GM19023 (cell line): ENCODE measurements around the gene MPST.

Source experiments
- ATAC-seq: cut with Tn5 transposase; IDR thresholded peaks from one replicate; pipeline ENCODE4 v1.9.1; 2021; ENCODE audit warnings: mild to moderate bottlenecking, moderate library complexity; ENCODE audit not compliant: unreplicated experiment

Gene MPST

DNA sequence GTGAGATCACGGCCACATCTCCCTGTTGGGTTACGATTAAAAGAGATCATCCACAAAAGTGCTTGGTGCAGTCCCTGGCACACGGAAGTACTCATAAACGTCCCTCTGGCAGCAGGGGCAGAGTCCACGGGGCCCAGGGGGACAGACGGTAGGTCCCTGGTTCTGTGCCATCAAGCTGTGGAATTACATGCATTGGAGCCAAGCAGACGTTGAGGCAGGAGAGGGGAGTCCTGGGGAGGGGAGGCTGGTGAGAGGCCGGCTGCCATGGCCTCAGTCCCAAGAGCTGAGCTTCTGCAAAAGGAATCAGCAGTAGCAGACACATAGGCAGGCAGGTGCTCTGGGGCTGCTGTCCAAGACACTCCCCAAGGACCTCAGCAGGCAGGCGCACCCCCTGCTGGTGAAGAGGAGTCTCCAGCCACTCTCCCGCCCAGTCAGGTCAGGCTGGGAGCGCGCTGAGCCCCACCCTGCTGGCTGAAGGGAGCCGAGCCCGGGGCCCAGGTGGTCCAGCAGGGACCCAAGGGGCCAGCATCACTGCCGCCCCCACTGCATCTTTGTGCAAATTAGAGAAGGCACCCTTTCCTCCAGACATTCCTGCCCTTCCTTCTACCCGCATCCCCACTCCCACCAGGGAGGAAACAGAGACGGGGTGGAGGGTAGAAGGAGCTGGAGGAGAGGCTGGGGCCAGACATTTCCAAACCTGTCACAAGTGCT lies 24.4 kb downstream of the MPST start:
- ATAC-seq = no peak

DNA sequence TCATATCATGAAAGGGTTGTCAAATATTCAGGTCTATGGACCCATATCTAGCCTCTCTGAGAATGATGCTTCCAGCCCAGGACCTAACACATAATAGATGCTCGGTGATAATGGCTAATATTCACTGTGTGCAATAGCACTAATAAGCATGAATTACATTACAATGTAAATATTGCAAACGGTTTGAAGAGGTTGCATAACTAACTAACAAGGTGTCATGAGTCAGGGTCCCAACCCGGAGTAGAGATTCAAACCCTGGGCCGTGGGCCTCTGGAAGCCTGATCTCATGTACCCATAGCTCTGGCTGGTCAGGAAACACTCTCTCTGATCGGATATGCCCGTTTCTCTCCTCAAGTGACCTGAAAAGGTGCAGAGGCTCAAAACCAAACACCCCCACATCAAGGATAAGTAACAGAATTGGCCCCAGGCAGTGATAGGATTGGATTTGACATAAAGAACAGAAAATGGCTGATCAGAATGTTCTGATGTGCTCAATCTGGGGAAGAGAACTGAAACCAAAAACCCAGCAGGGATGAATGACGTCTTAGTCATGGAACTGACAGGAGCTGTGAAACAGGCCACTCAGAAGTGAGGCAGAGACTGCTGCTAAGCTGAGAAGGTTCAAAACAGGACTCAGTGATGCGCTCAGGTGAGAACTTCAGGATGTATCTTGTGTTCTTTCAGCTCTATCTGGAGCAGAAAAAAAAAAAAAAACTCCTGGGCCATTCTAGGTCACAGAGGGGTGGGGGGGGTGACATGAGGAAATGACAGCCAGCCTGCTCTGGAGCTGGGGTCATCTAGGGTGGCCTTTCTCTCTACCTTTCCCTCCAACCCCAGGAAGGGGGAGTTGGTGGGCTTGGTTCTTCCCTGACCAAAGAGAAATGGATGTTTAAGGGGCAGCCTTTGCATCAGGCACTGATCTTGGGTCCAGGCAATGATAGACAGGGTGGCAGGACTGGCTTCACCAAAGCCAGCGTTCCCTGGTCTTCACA lies 25.4 kb downstream of the MPST start:
- ATAC-seq = no peak

DNA sequence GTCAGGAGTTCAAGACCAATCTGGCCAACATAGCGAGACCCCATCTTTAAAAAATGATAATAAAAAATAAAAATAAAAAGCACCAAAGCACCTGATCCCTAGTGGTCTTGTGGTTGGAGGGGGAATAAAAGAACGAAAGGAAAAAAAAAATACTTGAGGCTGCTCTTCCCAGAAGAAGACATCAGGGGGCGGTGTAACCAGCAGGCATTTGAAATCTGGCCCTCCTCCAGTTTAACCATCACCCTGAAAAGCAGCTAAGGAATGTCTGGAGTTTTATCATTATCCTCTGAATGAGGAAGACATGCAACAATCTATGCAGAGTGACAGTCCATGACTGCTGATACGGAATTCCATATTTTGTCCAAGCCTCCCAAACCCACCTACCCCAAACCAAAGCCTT lies 26.4 kb downstream of the MPST start:
- no peak for ATAC-seq

DNA sequence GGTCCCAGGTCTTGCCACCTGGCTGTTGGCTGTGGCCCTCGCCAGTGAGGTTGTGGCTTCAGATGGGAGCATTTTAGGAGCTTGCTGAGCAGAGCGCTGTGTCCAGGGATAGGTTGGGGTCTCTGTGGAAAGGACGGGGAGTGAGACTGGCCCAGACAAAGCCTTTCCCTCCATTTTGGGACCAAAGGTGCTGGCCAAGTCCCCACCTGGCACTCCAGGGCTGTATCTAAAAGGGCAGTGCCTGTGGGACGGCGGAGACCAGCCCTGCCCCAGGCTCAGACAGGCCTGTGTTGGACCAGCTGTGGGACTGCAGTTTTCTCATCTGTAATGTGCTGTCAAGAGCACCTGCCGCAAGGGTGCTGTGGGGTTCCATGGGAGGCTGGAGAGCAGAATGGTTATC lies 27.0 kb downstream of the MPST start:
- no peak for ATAC-seq

DNA sequence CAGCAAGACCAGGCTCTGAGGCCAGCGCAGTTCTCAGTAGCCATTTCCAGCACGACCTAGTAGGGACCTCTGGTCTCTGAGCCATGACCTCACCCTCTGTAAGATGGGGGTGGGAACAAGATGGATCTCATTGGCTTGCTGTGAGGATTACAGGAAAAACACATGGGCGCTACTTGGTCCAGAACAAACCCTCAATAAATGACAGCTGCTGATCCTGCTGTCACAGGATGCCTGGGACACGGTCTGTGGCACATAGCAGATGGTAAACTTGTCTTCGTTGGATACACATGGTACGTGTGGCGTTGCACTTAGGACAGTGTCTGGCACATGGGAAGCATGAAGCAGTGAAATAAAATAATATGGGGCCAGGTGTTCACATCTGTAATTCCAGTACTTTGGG lies 27.5 kb downstream of the MPST start:
- ATAC-seq = no peak

DNA sequence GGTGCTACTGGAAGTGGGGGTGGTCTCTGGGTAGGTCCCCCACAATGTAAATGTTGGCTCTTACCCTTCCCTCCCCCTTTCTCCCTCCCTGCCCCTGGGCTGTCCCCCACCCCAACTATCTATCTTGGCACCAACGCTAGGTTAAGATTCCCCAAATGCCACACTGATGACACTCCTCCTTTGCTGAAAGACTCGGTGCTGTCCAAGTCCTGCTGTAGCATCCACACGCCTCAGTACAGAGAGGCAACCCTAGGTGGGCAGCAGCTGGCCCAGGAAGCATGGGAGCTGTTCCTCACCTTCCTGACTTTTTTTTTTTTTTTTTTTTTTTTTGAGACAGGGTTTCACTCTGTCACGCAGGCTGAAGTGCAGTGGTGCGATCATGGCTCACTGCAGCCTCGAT lies 28.6 kb downstream of the MPST start:
- no peak for ATAC-seq

DNA sequence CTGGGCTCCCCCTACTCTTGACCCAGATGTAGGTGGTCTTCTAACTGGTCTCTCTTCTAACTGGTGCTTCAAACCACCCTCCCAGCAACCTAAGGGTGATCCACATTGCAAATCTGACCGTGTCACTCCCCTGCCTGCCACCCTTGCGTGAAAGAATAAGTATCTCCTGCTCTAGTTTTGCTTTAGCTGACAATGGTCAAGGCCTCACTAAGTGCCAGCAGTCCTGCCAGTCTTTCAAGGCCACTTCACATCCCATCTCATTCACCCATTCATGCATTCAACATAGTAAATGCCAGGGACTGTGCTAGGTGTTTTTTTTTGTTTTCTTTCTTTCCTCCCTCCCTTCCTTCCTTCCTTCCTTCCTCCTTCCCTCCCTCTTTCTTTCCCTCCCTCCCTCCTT lies 29.7 kb downstream of the MPST start:
- no peak for ATAC-seq

DNA sequence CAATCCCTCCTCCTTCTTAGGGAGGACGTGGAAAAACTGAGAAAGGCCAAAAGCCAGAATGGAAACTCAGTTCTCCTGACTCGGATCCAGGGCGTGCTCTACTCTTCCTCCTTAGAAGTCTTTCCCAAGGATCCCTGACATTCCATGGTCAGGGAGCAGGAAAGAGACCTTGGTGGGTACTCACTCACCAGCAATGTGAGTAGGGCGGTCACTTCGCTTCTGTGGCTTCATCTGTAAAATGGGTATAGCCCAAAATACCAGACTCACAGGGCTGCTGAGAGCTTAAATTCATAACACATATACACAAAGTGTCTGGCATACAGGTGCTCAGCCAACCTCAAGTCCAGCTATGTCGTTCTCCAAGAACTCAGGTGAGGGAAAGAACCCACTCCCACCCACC lies 31.4 kb downstream of the MPST start:
- no peak for ATAC-seq

DNA sequence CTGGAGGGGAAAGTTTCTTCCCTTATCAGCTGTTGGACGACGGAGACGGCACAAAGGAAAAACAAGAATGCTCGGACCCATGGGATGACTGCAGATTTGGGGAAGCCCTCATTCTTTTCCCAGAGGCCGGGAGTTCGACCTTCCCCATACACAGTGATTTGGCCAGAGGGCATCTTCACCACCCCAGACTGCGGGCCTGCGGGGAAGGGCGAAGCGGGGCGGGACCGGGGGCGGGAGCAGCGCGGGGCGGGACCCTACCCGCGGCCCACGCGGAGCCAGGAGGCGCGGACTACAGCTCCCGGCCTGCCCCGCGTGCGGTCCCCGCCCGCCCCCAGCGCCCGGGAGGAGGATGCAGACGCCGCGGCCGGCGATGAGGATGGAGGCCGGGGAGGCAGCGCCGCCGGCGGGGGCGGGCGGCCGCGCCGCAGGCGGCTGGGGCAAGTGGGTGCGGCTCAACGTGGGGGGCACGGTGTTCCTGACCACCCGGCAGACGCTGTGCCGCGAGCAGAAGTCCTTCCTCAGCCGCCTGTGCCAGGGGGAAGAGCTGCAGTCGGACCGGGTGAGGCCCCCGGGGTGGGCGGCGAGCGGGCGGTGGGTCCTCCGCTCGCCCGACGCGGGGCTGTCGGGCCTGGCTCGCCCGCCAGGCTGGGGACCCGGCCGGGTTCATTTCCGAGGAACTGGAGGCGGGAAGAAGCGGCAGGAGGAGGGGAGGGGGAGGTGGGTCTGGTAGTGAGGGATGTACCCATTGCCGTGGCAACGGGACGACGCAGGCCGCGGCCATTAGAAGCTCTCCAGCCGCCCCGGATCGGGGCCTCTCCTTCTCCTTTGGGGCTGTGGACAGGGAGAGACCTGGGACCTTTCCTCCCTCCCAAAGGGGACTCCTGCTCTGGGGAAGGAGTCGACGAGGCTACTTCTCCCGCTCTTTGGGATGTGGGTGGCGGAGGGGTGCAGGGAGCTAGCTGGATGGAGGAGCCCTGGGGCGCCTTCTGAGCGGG lies 32.1 kb downstream of the MPST start, which contains the start of gene KCTD17:
Gene KCTD17 (plus strand): TSS at position 352 of the 995 bp plus-strand sequence. CDS start 19 bp downstream, at position 371.
- no peak for ATAC-seq

DNA sequence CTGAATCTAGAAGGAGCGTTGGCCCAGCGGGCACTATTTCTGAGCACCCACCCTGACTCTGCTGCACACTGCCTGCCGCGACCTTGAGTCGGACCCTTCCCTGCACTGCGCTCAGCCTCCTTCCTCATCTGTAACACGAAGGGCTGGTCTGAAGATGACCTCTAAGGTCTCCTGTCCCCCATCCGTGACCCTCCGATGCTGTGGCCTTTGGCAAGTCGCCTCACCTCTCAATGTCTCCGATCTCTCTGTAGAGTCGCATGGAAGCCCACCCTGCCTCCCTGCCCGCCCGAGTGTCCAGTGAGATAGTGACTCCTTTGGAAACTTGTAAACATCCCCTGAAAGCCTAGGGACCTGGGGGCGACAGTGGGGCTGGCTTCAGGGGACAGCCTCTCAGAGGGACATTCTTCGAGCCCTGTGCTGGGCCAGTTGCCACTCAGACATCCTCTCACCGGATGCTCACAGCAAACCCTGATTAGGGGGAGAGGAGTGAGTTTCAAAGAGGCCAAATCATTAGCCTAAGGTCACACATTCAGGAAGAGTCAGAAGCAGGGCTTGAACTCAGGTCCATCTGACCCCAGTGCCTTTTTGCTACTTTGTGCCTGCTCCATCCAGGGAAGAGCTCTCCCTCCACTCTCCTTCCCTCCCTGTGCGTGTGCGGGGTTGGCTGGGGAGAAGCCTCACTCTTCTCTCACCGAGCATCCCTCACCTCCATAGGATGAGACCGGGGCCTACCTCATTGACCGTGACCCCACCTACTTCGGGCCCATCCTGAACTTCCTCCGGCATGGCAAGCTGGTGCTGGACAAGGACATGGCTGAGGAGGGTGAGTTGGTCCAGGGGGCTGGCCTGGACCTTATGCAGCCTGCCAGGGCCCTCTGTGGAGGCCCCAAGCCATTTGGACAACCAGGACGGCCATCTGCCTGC lies 33.1 kb downstream of the MPST start:
- ATAC-seq = no peak

DNA sequence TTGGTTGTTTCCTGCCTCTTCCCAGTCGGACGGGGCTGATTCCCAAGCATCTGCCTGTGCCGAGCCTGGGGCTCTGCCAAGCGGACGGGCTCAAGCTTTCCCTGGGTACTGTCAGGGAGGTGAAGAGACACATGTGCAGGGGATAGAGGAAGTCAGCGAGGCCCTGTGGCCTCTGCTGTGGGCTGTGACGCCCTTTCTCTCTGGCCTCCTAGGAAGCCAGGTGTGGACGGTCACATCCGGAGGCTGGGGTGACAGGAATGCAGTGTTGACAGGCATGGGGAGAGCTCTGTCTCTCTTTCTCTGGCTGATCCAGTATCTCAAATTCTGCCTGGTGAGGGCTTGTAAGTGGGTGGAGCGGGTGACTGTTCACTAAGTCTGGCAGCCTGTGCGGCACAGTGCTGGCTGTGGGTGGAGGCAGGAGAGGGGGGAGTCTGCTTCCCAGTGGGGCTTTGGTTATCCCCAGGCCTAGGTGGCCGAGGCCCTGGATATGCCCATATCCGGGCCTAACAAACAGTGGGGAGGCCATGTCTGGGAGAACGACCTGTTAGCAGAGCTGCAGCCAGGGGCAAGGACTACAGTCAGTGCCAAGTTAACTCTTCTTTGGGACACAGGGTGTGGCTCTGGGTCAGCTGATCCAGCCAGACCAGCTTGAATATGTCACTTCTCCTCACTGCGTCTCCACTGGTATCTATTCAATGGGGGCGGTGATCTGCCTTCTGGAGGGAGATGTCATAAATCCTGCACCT lies 33.9 kb downstream of the MPST start:
- no peak for ATAC-seq

DNA sequence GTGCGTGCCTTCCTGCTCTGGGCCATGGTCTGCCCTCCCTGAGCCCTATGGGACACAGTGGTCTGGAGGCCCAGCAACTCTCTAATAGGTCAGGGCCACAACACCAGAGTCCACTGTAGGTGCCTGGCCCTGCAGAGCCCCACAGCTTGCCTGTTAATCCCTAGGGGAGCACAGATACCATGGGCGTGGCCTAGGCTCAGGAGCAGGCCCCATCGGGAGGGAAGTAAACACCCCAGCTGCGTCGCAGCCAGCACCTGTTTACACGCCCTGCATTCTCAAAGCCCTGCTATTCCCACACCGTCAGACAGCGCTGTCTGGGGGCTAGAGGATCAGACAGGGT lies 34.5 kb downstream of the MPST start:
- ATAC-seq = no peak

DNA sequence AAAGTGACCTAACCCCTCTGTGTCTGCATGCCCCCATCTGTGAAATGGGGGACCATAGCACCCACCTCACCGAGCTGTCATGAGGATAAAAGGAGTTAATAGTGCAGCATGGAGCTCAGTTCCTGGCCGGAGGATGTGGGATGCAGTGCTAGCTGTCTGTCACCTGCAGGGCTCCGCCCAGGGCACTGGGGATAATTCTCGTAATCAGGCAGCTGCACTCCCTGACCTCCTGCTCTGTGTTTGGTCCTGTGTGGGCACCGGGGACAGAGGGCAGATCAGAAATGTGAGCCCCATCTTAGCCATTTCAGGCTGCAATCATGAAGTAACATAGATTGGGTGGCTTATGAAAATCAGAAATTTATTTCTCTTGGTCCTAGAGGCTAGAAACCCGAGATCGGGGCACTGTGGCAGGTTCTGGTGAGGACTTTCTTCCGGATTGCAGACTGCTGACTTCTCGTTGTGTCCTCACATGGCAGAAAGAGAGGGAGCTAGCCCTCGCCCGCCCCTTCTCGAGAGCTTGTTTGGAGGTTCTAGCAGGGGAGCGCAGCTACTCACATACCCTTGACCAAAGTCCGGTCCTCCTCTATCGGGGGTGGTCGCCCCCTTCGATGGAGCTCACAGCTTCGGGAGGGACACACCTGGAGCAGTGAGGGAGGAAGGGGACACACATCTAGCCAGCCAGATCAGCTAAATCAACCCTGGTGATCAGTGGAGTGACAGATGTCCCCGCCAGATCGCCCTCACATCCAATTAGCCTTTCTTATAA lies 35.2 kb downstream of the MPST start:
- no peak for ATAC-seq

DNA sequence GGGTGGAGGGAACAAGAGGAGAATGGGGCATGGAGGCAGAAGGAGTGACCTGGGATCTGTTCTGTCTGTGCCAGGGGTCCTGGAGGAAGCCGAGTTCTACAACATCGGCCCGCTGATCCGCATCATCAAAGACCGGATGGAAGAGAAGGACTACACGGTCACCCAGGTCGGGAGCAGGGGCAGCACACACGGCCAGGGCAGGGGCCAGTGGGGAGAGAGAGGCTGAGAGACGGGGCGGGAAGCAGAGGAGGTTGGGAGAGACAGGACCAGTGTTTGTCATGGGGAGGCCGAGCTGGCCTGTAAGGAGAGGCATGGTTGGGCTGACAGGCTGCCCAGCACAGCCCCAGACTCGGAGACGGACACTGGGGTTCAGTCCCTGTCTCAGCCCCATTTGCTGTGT lies 36.7 kb downstream of the MPST start:
- ATAC-seq = no peak

DNA sequence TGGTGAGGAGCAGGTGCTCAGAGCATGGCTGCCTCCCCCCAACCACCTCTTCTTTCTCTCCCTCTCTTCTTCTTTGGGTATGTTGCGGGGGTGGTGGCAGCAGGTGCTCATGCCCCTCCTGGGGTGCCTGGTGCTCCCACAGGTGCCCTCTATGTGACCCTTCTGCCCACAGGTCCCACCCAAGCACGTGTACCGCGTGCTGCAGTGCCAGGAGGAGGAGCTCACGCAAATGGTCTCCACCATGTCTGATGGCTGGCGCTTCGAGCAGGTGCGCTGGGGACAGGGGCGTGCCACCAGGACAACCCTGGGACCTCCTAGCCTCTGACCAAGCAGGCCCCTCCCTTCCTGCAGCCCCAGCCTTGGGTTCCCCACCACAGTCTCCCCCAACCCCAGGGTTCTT lies 37.7 kb downstream of the MPST start:
- ATAC-seq = no peak

DNA sequence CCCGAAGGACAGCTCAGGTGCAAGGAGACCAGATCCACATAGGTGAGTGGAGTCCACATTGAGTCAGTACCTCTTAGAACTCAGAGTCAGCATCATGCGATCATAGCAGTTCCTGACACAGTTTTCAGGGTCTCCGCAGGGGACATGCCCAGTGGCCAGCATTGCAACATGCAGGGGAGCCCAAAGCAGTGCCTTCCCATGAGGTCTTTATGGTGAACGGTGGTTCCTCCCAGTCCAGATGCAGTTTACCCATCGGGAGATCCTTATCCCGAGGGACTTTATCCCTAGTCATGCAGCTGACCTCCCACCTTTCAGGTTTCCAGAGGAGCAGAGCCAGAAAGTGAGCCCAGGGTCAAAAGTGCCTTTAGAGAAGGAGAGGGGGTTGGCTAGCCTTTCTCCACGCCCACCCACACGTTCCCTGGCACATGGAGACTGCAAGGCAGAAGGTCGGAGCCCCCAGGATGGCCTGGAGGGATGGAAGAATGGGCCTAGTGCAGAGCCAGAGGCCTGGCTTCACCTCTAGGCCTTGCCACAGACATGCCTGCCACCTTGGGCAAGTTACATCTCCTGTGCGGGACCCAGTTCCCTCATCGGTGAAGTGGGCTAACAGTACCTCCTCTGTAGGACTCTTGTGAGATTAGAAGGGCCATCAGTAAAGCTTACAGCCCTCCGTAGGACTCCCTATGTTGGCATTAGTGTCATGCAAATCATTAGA lies 38.4 kb downstream of the MPST start:
- ATAC-seq = no peak

DNA sequence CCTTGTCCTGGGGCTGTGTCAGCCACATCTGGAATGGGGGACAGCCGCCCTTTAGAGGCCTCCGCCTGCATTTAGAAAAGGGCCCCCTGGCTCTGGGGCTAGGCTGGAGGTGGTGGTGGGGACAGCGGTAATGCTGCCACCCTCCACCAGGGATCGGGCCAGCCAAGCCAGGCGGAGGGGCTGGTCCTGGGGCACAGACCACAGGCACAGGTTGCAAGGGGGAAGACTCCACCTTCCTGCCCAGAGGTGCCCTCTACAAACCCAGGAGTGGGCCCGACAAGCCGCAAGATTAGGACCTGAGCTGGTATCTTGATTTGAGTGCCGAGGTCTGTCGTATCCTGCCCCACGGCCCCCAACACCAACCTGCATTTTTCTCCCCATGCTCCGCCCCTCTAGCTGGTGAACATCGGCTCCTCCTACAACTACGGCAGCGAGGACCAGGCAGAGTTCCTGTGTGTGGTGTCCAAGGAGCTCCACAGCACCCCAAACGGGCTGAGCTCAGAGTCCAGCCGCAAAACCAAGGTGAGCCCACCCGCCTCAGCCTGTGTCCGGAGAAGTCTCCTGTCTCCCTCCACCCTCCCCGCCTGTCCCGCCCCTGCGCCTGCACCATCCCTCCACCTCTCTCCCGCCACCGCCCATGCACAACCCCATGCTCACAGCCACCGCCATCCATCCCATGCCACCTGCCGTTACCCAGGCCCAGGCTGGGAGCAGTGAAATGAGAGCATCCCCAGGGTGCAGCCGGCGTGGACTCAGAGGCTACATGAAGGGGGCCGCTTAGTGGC lies 39.6 kb downstream of the MPST start:
- no peak for ATAC-seq
